HL-60 (cell line): ENCODE results near the gene MYCL.

Source experiments
- CTCF ChIP-seq: IDR thresholded peaks from one replicate; pipeline ENCODE4 v1.5.1; 2011; ENCODE audit warnings: low read length, control low read depth, inconsistent platforms; ENCODE audit not compliant: insufficient read depth
- POLR2AphosphoS5 ChIP-seq: IDR thresholded peaks from 2 replicates; pipeline ENCODE4 v1.6.1; 2012; ENCODE audit warnings: low read depth
- REST ChIP-seq: IDR thresholded peaks from 2 replicates; pipeline ENCODE4 v1.6.1; 2012; ENCODE audit warnings: low read depth; ENCODE audit not compliant: insufficient replicate concordance
- SPI1 ChIP-seq: IDR thresholded peaks from 2 replicates; pipeline ENCODE4 v1.6.1; 2012; ENCODE audit warnings: low read depth, mild to moderate bottlenecking, borderline replicate concordance

GRCh38 chr1:39846796-39847195 lies 54.9 kb downstream of the MYCL start:
- TF ChIP-seq CTCF (no peak), POLR2AphosphoS5 (no peak), REST (no peak), SPI1 (no peak)
